NCI-H345 (cell line): ENCODE data around the gene PIWIL4.
"Not testable (repeated sequence)": the region's sequence is repeated elsewhere in the genome, so short reads cannot be mapped to it uniquely, and the experiment has no call there.

Source experiments
- DNase-seq: peaks from one replicate; lab custom pipeline; 2025; lab: John Stamatoyannopoulos, UW

The PIWIL4 gene

DNA sequence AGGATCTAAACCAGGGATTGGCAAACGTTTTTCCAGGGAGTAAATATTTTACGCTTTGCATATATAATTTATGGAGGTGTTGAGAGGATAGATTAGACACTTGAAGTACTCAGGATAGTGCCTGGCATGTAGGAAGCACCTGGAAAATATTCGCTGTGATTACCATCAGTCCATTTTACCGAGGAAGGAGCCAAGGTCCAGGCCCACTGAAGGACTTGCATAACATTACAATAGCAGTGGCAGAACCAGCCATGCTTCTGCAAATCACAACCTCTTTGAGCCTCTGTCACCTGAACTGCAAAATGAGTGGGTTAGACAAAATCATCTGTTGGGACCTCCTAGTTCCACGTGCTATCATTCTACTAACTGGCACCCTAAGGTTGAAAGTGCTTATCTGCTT is 18.0 kb upstream of the PIWIL4 start:
- no peak for DNase-seq

DNA sequence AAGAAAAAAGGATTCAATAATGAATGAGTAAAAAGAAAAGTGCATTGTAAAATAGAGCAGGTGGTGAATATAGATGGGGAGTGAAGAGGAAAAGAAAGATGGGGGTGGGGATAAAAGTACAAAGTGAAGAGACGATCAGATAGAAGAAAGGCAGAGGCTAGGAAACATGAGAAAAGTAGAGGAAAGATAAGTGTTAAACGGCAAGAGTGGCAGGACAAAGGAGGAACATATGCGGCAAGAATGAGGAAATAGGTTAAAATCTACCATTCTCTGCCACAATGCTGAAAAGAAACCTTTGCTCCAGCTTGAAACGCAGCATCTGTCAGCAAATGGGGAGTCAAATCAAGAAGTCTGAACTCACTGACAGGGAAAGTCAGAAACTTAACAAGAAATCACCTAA is 16.7 kb upstream of the PIWIL4 start:
- DNase-seq, result no peak

DNA sequence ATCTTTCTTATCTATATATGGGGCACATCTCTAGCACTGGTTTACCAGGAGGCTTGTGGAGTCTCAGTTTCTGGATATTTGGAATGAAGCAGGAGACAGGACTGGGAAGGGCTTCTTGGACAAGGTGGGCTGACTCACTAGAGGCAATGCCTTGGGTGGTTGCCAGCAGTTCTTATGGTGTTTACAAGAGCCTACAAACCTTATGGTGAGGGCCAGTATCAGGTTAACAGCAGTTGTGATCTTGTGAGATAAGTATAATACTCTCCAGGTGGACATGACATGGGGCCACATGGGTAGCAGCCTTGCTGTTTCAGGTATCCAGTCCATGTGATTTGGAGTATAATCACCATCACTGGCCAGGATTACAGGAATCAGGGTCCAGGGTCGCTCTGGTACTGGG is 13.2 kb upstream of the PIWIL4 start:
- no peak for DNase-seq

DNA sequence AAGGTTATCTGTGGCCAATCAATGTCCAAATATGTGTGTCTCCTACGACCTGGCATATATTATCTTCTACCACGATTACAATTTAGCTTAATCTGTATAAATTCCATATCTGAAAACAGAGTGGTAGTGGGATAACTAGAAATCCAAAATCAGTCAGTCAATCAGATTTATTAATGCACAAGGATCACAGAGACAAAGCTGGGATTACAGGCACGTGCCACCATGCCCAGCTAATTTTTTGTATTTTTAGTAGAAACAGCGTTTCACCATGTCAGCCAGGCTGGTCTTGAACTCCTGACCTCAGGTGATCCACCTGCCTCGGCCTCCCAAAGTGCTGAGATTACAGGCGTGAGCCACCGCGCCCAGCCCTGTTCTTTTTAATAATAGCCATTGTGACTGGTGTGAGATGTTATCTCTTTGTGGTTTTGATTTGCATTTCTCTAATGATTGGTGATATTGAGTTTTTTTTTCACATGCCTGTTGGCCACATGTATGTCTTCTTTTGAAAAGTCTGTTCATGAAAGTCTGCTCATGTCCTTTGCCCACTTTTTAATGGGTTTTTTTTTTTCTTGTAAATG is 11.3 kb upstream of the PIWIL4 start:
- DNase-seq, result not testable (repeated sequence)

DNA sequence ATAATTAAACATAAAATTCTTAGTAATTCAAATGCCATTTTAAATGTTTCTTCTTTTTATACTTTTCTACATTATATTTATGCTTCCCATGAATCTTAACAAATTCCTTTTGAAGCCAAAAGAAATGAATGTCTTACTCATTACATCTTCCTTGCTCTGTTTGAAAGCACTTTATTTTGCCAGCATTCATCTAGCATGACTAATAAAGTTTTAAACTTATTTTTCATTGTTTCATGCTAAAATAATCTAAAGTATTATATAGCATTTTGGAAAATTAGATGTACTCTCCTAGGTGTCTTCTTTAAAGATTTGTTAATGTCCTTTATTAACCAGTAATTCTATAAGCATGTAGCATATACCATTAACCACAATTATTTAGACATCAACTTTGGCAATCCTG is 9.7 kb upstream of the PIWIL4 start:
- DNase-seq, result no peak

DNA sequence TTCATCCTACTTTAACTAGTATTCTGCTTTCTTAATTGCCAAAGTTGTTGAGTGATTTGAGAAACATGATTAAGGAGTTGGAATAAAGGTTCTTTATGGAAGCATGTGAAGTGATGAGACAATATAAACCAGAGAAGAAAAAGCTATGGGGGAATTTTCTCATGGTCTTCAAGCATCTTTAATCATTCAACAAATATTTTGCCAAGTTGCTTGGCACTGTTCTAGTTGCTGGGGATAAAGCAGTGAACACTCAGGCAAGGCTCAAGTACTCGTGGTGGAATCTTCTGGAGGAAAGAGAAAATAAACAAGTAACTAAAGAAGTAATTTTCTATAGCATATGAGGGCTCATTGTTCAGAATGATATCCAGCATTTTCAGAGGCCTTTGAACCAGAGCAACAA is 9.2 kb upstream of the PIWIL4 start:
- DNase-seq, result no peak

DNA sequence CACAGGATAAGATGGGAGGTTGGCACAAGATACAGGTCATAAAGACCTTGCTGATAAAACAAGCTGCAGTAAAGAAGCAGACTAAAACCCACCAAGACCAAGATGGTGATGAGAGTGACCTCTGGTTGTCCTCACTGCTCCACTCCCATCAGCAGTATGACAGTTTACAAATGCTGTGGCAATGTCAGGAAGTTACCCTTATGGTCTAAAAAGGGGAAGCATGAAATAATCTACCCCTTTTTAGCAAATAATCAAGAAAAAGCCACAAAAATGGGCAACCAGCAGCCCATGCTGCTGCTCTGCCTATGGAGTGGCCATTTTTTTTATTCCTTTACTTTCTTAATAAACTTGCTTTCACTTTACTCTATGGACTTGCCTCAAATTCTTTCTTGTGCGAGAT is 8.7 kb upstream of the PIWIL4 start:
- DNase-seq, result no peak

DNA sequence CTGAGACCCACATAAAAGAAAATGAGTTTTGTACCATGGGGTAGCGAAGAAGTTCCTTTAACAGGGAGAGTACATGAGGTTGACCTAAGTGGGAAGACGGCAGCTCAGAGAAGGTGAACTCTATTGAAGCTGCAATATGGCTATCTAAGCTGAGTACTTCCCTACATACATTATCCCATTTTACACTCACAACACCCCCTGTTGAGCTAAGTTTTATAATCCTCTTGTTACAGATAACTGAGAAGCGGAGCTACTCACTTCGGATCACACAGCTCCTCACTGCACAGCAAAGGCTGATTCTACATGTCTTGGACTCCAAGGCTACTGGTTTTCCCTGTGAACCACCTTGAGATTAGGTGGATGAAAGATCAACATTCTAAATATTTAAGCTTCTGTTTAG is 8.2 kb upstream of the PIWIL4 start:
- DNase-seq, result no peak

DNA sequence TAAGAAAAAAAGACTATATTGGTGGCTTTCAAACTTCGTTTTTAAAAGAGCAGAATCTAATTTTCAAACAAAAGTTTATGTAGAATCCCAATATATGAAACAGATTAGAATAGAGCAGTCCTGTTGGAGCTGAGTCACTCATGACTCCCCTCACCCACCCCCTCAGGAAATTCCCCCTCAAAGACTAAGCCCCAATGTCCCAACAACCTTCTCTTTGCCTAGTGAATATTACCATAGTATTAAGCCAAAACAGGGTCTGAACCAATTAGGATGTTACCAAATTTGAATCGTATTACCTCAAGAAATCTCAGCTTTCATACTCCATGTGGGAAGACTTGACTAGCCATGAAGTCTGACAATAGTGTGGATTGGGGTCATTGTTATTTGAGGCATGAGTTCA is 7.8 kb upstream of the PIWIL4 start:
- no peak for DNase-seq

DNA sequence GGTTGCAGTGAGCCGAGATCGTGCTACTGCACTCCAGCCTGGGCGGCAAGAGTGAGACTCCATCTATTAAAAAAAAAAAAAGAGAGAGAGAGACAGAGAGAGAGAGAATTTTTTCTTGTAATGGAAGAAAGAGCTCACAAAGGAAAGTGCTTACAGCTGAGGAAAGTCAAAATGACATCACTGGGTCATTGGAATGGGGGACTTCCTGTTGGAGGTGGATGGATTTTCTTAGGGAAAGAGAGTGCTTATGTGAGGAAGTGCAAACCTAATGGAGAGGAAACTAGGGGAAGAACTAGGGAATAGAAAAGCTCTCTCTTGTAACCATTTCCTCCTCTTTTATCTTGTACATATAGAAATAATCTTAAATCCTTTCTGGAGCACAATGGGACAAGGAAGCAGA is 6.3 kb upstream of the PIWIL4 start:
- DNase-seq, result no peak

DNA sequence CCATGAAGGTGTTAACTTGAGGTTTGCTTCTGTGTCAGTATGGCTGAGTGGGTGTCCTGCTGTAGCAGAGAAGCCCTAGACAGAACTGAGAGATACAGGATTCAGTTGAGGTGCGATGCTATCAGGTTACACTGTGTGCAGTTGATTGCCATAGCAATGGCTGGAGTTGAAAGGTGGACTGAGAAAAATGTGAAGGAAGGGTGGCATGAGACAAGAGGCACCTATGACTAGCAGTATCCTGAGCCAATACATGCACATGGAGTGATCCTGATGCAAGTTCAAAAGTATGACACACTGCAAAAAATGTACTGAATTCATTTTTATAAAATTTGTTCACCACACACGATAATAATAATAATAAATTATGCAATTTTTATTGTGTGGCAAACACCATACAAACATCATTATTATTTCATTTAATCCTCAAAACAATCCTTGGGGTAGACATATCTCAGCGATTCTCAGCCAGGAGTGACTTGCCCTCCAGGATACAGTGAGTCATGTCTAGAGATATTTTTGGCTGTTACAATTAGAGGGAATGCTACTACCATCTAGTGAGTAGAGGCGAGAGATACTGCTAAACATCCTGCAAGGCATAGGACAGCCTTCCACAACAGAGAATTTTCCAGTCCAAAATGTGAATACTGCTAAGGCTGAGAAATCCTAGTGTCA is 3.9 kb upstream of the PIWIL4 start:
- DNase-seq, result no peak

DNA sequence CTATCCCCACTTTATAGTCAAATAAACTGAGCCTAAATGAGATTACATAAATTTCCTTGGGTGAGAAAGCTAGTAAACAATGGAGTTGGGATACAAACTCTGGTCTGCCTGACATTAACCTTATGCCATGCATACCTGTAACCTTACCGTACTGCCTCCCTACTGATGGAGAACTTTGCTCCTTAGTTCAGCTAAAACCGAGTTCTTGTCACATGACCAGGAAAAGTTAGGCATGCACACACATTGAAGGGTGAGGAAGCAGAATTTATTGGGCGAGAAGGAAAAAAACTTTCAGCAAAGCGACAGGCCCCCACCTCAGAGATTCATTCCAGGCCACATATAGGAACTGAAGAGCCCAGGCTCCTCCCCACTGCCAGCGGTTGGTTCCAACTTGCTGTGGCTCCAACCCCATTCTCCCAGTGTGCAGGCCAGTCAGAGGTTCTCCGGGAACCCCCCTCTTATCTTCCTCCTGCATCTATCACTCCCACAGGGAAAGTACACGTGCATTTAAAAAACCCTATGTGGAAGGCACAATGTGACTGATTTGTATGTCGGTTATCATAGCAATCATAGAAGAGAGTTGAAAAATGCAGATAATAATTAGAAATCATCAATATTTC is 3.2 kb upstream of the PIWIL4 start:
- DNase-seq, result no peak

DNA sequence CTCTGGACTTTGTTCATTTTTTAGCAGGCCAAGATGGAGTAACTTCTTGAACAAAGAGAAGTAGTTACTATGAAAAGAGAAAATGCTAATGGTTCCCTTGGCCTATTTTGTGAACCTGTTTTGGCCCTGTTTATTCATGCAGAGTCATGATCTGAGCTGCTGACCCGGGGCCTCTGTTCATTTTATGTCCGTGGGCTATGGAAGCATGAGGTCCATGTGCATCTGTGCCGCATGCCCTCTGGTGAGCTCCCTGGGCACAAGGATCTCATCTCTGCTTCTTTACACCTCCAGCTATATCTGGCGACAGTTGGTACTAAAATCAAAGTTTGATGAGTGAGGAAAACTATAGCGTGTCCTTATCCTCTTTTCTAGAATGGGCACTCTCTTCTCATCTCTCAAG is 1.0 kb downstream of the PIWIL4 start:
- DNase-seq, result no peak

DNA sequence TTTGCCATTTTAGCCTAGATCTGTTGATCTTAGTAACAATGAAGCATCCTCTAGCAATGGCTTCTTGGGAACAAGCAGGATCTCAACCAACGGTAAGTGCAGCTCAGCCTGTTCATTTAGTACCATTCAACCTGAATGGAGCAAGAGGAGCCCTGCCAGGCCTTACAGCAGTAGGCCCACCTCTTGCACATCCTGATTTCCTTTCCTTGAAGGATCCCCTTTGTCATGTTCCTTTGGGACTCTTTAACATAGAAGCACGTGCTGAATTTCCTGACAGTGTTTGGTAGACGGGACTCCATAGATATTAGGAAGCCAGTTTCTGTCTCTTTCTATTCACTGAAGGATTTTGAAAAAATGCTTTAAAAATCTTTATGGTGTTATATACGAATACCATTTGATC is 1.5 kb downstream of the PIWIL4 start:
- no peak for DNase-seq

DNA sequence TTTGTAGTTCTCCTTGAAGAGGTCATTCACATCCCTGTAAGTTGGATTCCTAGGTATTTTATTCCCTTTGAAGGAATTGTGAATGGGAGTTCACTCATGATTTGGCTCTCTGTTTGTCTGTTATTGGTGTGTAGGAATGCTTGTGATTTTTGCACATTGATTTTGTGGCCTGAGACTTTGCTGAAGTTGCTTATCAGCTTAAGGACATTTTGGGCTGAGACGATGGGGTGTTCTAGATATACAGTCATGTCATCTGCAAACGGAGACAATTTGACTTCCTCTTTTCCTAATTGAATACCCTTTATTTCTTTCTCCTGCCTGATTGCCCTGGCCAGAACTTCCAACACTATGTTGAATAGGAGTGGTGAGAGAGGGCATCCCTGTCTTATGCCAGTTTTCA is 5.8 kb downstream of the PIWIL4 start:
- not testable (repeated sequence) for DNase-seq

DNA sequence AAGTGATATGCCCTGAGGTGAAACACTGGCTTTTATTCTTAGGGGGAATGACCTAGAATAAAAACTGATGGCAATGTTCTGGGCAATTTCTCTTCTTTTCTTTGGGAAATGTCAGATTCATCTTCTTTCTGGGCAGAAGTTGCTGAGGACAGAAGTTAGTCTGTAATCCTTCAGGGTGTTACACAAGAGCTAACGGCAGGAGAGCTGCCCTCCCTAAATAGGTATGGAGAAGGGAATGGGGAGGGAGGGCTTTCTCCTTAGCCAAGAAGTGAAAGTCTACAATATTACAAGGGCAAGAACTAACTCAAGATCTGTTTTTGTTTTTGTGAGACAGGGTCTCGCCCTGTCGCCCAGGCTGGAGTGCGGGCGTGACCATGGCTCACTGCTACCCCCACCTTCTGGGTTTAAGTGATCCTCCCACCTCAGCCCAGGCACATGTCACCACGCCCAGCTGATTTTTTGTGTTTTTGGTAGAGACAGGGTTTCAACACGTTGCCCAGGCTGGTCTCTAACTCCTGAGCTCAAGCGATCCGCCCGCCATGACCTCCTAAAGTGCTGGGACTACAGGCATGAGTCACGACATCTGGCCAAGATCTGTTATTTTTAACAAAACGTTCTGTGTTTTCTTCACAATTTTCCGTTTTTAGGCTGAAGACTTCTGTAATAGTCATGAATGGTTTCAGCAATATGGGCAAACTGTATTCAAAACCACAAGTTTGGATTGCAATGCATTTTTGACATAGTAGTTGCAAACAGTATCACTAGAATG is 7.2 kb downstream of the PIWIL4 start:
- DNase-seq, result no peak

DNA sequence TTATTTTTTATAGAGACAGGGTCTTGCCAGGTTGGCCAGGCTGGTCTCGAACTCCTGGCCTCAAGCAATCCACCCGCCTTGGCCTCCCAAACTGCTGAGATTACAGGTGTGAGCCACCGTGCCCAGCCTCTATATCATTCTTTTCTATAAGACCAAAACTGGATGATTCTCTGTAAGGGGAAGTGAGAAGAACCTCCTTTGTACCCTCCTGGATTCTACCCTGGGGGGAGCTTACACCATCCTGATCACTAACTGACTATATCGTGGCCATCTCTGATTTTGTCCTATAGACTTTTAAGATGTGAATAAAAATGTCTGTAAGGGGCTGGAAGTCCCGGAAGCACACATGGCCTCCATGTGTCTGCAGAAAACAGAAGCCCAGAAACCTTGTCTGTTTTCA is 9.1 kb downstream of the PIWIL4 start:
- DNase-seq, result no peak

DNA sequence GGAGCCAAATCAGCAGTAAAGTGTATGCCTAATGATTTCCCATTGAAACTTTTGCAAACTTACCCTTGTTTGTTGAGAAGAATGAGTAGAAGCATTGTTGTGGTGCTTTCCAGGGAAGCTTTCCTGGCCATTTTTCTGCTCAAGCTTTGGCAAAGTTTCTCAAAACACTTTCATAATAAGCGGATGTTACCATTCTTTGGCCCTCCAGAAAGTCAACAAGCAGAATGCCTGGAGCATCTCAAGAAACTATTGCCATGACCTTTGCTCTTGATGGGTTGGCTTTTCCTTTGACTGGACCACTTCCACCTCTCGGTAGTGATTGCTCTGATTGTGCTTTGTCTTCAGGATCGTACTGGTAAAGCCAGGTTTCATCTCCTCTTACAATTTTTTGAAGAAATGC is 10.7 kb downstream of the PIWIL4 start:
- DNase-seq, result no peak

DNA sequence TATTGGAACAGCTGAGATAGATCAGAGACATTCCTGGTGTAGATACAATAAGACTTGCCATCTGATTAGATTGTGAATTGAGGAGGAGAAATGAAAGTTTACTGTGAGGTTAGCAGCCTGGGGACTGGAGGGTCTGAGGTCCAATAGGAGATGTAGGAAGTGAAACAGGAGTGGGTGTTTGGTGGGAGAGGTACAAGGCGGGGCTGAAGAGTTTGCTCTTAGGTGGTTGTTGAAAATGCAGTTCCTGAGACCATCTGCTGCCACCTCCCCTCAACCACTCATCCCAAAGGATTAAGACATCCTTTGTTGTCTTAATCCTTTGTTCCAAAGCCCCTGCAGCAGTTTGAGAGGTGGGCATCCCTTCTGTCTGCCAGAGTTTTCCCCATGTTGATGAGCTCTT is 14.8 kb downstream of the PIWIL4 start:
- no peak for DNase-seq

DNA sequence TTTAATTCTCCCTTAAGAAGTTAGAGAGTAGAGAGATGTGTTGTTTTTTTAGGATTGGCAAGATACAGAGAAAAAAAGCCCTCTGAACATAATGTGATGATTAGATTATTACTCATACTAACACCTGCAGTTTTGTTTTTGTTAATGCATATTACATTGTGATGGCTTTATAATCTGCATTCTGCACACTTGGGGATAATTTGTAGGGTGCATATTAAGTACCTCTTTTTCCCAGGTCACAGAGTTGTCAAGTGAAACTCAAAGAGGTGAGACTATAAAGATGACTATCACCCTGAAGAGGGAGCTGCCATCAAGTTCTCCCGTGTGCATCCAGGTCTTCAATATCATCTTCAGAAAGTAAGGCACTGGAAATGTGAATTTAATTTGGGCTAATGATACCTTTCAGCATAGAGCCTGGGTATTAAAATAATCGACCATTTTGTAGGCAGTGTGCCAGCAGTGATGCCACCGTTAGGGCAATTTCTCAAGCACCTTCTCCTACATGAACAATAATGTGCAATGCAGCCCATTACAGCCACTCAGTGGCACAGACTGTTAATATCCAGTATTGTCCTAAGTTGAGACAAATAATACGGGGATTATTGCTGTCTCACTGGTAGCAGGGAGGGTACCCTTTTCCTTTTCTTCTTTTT is 16.2 kb downstream of the PIWIL4 start:
- peak; percentile 7 for DNase-seq

DNA sequence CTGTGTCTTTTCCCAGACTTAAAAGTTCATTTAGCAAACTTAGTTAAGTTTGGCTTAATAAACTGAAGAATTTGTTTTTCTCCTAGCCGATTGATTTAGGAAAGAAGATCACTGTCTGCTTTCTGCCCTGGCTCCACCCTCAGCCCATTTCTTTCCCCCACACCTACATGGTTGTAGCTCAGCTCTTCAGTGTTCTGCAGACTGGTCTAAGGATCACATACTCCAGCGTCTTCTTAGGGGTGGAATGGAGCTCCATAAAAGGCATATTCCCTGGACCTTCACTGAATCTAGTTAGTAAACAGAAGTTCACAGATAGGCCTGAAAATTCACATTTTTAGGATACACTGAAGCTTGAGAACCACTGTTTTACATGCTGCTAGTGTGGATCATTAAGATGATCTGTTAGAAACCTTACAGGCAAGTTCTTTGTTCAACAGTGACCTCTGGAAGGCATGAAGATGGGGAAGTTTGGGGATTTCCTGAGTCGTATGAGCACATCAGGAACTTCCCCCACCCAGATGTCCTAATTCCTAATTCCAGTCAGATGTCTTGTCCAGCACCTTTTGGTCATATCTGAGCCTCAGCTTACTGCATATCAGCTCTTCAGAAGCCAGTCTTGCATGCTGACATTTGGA is 16.8 kb downstream of the PIWIL4 start:
- no peak for DNase-seq

DNA sequence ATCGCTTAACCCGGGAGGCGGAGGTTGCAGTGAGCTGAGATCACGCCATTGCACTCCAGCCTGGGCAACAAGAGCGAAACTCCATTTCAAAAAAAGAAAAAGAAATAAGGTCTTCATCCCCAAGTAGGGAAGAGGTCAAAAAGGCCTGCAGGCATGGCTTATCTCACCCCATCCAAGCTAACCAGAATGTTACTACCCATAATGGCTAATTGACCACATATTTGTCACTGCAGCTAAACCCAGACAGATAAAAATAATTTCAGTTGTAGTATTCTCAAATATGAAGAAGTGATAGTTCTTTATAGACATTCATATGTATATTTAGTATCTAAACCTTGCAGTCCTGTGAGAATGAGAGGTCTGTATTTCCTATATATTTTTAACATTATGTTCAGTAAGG is 17.8 kb downstream of the PIWIL4 start:
- DNase-seq, result no peak
